Measurements from ENCODE around the gene TNS3.

The TNS3 gene

DNA sequence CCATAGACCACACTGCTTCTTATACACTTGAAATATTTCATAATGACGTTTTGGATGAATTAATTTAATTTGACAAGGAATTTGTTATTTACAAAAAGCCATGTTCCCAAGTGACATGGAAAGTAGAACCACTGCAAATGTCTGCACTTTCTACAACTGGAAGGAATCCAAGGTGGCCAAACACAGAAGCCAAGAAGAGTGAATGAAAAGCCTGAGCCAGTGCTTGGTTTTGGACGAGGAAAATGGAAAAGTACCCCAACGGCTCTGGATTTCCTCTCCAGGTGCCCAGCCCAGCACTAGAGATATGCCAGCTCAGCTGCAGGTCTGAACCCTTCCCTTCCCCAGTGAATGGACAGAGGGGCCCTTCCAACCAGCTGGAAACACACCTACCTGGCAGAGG lies 279.4 kb downstream of the TNS3 start:
- H3K4me3 ChIP-seq (ENCODE audit: low read depth, low read length): no peak overlapping the region

DNA sequence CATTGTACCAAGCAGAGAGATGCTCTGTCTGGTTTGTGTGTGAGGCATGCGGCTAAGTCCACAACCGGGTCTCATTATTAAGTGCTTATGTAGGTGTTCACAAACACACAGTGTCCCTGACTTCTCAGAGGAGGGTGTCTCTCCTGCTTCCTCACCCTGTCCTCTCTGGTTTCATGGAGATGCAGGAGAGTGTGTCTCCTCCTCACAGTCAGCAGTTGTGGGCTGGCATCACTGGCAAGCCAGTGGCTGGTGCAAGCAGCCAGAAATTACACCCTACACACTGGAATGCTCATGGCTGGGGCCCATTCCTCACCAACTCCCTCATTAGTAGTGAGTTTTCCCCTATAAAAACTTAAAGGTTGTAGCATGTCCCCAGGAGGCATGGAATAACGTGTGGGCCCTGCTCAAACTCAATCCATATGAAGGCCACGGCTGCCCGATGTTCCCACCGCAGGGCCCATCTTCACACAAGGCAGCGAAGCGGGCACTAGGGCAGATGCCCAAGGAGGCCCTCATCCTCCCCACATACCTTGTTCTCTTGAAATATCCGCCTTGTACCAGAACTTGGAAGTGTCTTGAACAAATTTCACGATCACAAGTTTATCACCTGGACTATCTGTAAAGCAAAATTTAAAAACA lies 280.1 kb downstream of the TNS3 start:
- H3K4me3 ChIP-seq (ENCODE audit: low read depth, low read length): no peak overlapping the region
- TF ChIP-seq, protein P1, sequence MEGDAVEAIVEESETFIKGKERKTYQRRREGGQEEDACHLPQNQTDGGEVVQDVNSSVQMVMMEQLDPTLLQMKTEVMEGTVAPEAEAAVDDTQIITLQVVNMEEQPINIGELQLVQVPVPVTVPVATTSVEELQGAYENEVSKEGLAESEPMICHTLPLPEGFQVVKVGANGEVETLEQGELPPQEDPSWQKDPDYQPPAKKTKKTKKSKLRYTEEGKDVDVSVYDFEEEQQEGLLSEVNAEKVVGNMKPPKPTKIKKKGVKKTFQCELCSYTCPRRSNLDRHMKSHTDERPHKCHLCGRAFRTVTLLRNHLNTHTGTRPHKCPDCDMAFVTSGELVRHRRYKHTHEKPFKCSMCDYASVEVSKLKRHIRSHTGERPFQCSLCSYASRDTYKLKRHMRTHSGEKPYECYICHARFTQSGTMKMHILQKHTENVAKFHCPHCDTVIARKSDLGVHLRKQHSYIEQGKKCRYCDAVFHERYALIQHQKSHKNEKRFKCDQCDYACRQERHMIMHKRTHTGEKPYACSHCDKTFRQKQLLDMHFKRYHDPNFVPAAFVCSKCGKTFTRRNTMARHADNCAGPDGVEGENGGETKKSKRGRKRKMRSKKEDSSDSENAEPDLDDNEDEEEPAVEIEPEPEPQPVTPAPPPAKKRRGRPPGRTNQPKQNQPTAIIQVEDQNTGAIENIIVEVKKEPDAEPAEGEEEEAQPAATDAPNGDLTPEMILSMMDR (IDR thresholded peaks at IDR 0.05; ENCODE audit: low read depth, low read length): no peak

More for the DNA sequence above, 279.4 kb downstream of the TNS3 start:
- TF ChIP-seq, protein P1 (IDR thresholded peaks at IDR 0.05; ENCODE audit: low read depth, low read length): no peak

DNA sequence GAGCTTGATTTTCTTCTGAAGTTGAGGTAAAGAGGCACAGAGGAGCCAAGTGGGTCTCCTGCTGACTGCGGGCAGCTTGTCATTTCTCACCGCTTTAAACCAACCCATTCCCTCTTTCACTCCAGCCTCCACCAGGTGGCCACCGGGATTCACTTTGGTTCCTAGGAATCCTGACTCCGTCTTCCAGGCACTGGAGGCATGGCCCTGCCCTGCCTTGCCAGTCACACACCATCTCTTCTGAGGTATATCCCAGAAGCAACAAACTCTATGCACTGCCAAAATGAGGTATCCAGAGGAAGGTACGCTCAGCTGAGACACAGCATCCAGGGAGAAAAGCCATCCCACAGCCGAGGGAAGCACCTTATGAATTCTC lies 280.8 kb downstream of the TNS3 start:
- H3K4me3 ChIP-seq (ENCODE audit: low read depth, low read length): no peak overlapping the region
- TF ChIP-seq, protein P1 (IDR thresholded peaks at IDR 0.05; ENCODE audit: low read depth, low read length): no peak

DNA sequence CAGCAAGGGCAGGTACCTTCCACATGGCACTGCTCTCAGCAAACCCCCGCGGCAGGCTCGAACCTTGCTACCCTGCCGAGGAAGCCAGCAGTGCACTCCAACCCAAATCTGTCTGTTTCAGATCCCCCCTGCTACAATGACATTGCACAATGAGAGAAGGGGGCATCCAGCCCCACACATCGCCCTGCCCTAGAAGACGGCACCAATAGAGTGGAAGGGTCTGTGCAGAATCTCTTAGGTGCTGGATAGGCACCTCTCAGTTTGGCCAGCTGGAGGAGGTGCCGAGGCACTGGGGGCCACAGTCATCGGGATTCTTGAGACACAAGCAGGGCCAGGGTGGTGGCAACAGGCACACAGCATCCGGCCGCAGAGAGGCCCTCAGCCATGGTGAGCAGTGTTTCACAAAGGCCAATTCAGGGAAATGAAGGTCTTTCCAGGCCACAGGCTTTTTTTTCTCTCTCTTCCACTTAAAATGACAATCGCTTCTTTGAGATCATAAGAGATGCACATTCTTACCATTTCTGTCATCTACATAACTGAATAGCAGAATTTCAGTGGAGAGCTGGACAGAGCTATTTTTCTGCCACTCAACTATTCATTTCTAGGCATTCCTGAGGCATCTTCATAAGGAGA lies 281.3 kb downstream of the TNS3 start:
- TF ChIP-seq, protein P1 (IDR thresholded peaks at IDR 0.05; ENCODE audit: low read depth, low read length): no peak
- H3K4me3 ChIP-seq (ENCODE audit: low read depth, low read length): no peak overlapping the region

DNA sequence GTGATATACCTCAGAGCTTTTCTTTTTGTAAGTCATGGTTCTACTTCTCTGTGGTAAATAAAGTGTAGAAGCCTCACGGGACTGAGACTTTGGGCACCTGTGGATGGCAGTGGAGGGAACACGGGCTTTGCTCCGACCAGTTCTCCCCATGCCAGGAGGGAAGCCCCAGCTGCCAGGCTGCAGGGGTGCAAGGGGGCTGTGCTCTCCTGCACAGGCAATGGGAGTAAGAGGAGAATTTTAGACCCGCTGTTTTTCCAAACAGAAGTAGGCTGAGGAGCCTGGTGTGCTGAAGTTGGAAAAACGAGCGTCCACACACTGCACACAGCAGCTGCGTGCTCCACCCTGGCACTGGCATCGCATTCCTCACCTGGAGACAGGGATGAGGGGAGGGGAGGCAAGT lies 282.4 kb downstream of the TNS3 start:
- TF ChIP-seq, protein P1 (IDR thresholded peaks at IDR 0.05; ENCODE audit: low read depth, low read length): no peak
- no peak overlapping the region for H3K4me3 ChIP-seq (ENCODE audit: low read depth, low read length)

DNA sequence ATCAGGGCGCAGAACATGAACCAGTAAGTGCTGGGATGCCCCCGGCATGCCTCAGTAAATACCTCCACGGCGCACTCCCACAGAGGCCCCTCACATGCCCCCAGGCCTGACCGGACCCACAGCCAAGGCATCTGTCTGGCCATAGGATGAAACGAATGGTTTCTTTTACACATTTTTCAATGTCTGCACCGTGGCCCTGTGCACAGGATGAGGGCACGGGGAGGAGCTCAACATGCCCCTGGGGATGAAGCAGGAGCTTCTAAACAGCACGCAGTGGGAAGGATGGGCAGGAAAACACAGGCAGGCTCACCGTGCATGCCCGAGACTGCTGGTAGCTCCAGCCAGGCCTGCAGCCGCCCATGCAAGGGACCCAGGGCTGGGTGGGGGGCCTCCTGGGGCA lies 283.3 kb downstream of the TNS3 start:
- H3K4me3 ChIP-seq (ENCODE audit: low read depth, low read length): no peak overlapping the region
- TF ChIP-seq, protein P1 (IDR thresholded peaks at IDR 0.05; ENCODE audit: low read depth, low read length): no peak

DNA sequence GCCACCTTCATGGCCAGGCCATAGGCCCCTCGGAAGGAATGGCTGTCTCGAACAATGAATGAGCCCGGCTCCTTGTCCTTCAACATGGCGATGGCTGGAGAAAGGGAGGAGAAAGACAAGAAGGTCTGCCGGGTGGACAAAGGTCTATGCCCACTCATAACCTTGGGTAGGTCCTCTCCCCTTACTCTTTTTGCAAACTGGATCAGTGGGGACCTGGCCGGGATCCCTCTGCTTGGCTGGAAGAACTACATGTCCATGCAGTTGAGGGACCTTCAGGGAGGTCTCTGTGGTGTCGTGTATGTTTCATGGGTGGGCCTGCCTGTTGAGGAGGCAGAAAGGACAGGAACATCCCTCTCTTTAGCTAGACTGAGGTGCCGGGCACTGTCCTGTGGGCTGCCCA lies 284.8 kb downstream of the TNS3 start:
- TF ChIP-seq, protein P1 (IDR thresholded peaks at IDR 0.05; ENCODE audit: low read depth, low read length): no peak
- no peak overlapping the region for H3K4me3 ChIP-seq (ENCODE audit: low read depth, low read length)

All from WI38 (cell line).